Vagina (tissue), 2 donors: ENCODE results near the gene RAB11FIP4. TPM values are rescaled to one million over a fixed set of nuclear protein-coding genes. Genes with fewer than 3 reads are reported as not detected.

Experiments
- DNase-seq, 2 donors: peaks; one replicate each; pipeline ENCODE4 v3.0.0-alpha.2; 2017; ENCODE audit errors: extremely low spot score in 2 of 2
- H3K27ac ChIP-seq: fragments of 200-600 bp; sonication (generic); one replicate; pipeline ENCODE4 v1.5.1; 2019
- H3K27me3 ChIP-seq: fragments of 200-600 bp; sonication (generic); one replicate; pipeline ENCODE4 v1.5.1; 2019
- H3K36me3 ChIP-seq, 2 donors: fragments of 200-600 bp; sonication (generic); one replicate each; pipeline ENCODE4 v1.5.1; 2017 to 2019
- H3K4me1 ChIP-seq: fragments of 200-600 bp; sonication (generic); one replicate; pipeline ENCODE4 v1.5.1; 2019
- H3K4me3 ChIP-seq, 2 donors: fragments of 200-600 bp; sonication (generic); 1 replicate in 1 of 2; 2 replicates in 1 of 2; pipeline ENCODE4 v1.5.1; 2016 to 2019
- H3K9me3 ChIP-seq: fragments of 200-600 bp; sonication (generic); one replicate; pipeline ENCODE4 v1.5.1; 2019
- CTCF ChIP-seq, 3 experiments: fragments of 450-650 bp in 2 of 3; fragments of 200-600 bp in 1 of 3; sonication (generic) in 1 of 3; IDR thresholded peaks; one replicate each; pipeline ENCODE4 v1.5.1; 2017 to 2019; ENCODE audit warnings: antibody characterized with exemption in 3 of 3, mild to moderate bottlenecking in 2 of 3, moderate library complexity in 2 of 3
- POLR2A ChIP-seq, 2 donors: fragments of 450-650 bp; IDR thresholded peaks; one replicate each; pipeline ENCODE4 v1.6.1; 2017; ENCODE audit warnings: antibody characterized with exemption in 2 of 2, mild to moderate bottlenecking in 2 of 2, moderate library complexity in 2 of 2
- POLR2AphosphoS5 ChIP-seq, 2 donors: sonication (generic); formaldehyde crosslinking; IDR thresholded peaks; one replicate each; pipeline ENCODE4 v1.9.0; 2017; ENCODE audit warnings: antibody characterized with exemption in 2 of 2, mild to moderate bottlenecking in 2 of 2, low read depth in 1 of 2; ENCODE audit not compliant: insufficient read depth in 1 of 2
- intact Hi-C: fragments of 100-400 bp; cut with DNase I; formaldehyde crosslinking; loops from one replicate; pipeline ENCODE4 v1.15.1; 2023
- total RNA-seq: library from RNA; depleted of rRNA; stranded (reverse); fragments of >200 nt; gene quantifications from one replicate; pipeline ENCODE4 v1.2.3, GENCODE V29; 2016

RAB11FIP4 gene
- total RNA-seq, 1 donor from 2014 or later: 11.0 TPM

GRCh38 chr17:31493656-31494155, 102.2 kb downstream of the RAB11FIP4 start:
- H3K9me3 ChIP-seq: no peaks in the 10 kb centered on the region
- no peak for TF ChIP-seq CTCF (IDR thresholded peaks at IDR 0.05)
- no peak for TF ChIP-seq POLR2AphosphoS5 (IDR thresholded peaks at IDR 0.05; ENCODE audit: insufficient read depth in 1 of 2, low read depth in 1 of 2)
- no peak for TF ChIP-seq POLR2A (IDR thresholded peaks at IDR 0.05)
- intact Hi-C loops: no loop called here
- H3K27me3 ChIP-seq: no peaks in the 10 kb centered on the region
- no peaks in the 10 kb centered on the region for H3K36me3 ChIP-seq
- peak overlapping the region; percentile 20 for H3K27ac ChIP-seq
- no peak overlapping the region for H3K4me3 ChIP-seq
- peaks cover 38% of the 10 kb centered on the region for H3K4me1 ChIP-seq
- no peak for DNase-seq

GRCh38 chr17:31494259-31495021, 103.0 kb downstream of the RAB11FIP4 start:
- H3K9me3 ChIP-seq: no peaks in the 10 kb centered on the region
- intact Hi-C loops: no loop called here
- TF ChIP-seq POLR2A (IDR thresholded peaks at IDR 0.05) (no peak), POLR2AphosphoS5 (IDR thresholded peaks at IDR 0.05; ENCODE audit: insufficient read depth in 1 of 2, low read depth in 1 of 2) (no peak), CTCF (IDR thresholded peaks at IDR 0.05) (no peak)

GRCh38 chr17:31495022-31495885, 103.8 kb downstream of the RAB11FIP4 start:
- Histone ChIP-seq H3K4me1 (peaks cover 33% of the 10 kb centered on the region), H3K9me3 (no peaks in the 10 kb centered on the region), H3K36me3 (no peaks in the 10 kb centered on the region), H3K27ac (no peak overlapping the region), H3K4me3 (no peak overlapping the region), H3K27me3 (no peaks in the 10 kb centered on the region)
- no peak for DNase-seq
- TF ChIP-seq POLR2AphosphoS5 (IDR thresholded peaks at IDR 0.05; ENCODE audit: insufficient read depth in 1 of 2, low read depth in 1 of 2): no peak
- intact Hi-C loops: no loop called here

More at GRCh38 chr17:31494259-31495021, 103.0 kb downstream of the RAB11FIP4 start:
- H3K4me3 ChIP-seq: no peak overlapping the region
- no peaks in the 10 kb centered on the region for H3K27me3 ChIP-seq
- no peaks in the 10 kb centered on the region for H3K36me3 ChIP-seq
- peaks cover 32% of the 10 kb centered on the region for H3K4me1 ChIP-seq
- DNase-seq: no peak
- H3K27ac ChIP-seq: peak overlapping the region; percentile 20

- Histone ChIP-seq H3K36me3 (no peaks in the 10 kb centered on the region), H3K27me3 (no peaks in the 10 kb centered on the region), H3K4me1 (peaks cover 28% of the 10 kb centered on the region), H3K9me3 (no peaks in the 10 kb centered on the region), H3K27ac (no peak overlapping the region), H3K4me3 (no peak overlapping the region)
- TF ChIP-seq POLR2A (IDR thresholded peaks at IDR 0.05) (no peak), POLR2AphosphoS5 (IDR thresholded peaks at IDR 0.05; ENCODE audit: insufficient read depth in 1 of 2, low read depth in 1 of 2) (no peak), CTCF (IDR thresholded peaks at IDR 0.05) (no peak)
- no peak for DNase-seq
- intact Hi-C loops: no loop called here
Observed at GRCh38 chr17:31496097-31496496, 104.6 kb downstream of the RAB11FIP4 start.

- intact Hi-C loops: no loop called here
Observed at GRCh38 chr17:31496601-31497000, 105.1 kb downstream of the RAB11FIP4 start.

More at GRCh38 chr17:31496601-31497000, 105.1 kb downstream of the RAB11FIP4 start:
- H3K9me3 ChIP-seq: no peaks in the 10 kb centered on the region
- no peaks in the 10 kb centered on the region for H3K27me3 ChIP-seq
- no peak for DNase-seq
- no peak overlapping the region for H3K27ac ChIP-seq
- H3K36me3 ChIP-seq: no peaks in the 10 kb centered on the region
- TF ChIP-seq POLR2A (IDR thresholded peaks at IDR 0.05): no peak
- no peak for TF ChIP-seq CTCF (IDR thresholded peaks at IDR 0.05)
- no peak overlapping the region for H3K4me3 ChIP-seq
- peaks cover 23% of the 10 kb centered on the region for H3K4me1 ChIP-seq
